ENCODE results near the gene PLXNA2. TPM values are rescaled to one million over a fixed set of nuclear protein-coding genes. Genes with fewer than 3 reads are reported as not detected.
A peak's percentile ranks its signal among the peaks of the same experiment; 100 is the strongest.

PLXNA2 gene
- total and polyA plus RNA-seq, 2 donors (not counting 3 experiments of a cell fraction or from before 2014, with no cell fraction given), result 42.6 to 229 TPM

DNA sequence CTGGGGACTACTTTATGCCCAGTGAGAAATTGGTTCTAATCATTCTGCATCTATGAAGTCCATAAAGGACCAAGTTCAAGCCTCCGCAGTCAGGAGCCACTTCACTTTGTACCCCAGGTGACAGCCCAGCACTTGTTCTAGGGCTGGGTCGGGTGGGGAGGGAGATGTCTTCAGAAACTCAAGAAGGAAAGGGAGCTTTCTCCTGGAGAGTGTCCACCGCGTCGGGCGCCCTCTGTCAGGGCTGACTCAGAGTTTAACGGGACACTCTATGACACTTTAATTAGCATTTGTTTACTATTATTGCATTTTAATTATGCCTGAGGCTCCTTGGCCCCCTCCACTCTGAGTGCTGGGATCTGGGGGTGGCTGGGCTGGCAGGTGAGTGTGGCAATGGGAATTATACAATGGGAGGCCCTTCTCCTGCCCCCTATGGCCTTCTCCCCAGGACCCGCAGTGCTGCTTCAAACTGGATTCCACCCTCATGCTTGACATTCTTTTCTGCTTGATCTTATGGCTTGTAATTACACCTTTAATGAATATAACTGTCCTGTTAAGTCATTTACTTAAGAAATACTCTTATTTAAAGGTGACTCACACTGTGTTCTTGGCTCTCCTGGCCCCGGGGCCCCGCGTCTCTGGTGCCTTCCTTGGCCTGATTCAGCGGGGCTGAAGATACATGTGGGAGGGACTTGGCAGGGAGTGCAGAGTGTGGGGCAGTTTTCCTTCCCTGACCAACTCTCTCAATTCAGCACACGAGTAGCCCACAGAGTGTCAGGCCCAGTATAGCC is 136.6 kb downstream of the PLXNA2 start:
- no peak overlapping the region for H3K4me3 ChIP-seq (replicated peaks in 1 of 3; ENCODE audit: insufficient read depth in 1 of 3, low read depth in 1 of 3, low read length in 3 of 3)
- H3K4me2 ChIP-seq (ENCODE audit: insufficient read depth, low read length), result no peak overlapping the region
- intact Hi-C loops (cut with micrococcal nuclease), result no loop called here

GRCh38 chr1:208106218-208106617 is 138.0 kb downstream of the PLXNA2 start:
- Histone ChIP-seq H3K9ac (replicated peaks; ENCODE audit: extremely low read depth, insufficient read depth, low read length) (no peak overlapping the region), H3K9me3 (replicated peaks; ENCODE audit: control insufficient read depth, insufficient read depth, low read length) (no peaks in the 10 kb centered on the region), H3K36me3 (ENCODE audit: control insufficient read depth in 2 of 2, extremely low read depth in 1 of 2, insufficient read depth in 2 of 2, low read length in 2 of 2) (peaks cover 15 to 17% of the 10 kb centered on the region in 2 experiments), H3K4me1 (ENCODE audit: control insufficient read depth, extremely low read depth, insufficient read depth, low read length) (peaks cover 10% of the 10 kb centered on the region), H3K9me1 (replicated peaks; ENCODE audit: control insufficient read depth, extremely low read depth, insufficient read depth, low read length) (no peaks in the 10 kb centered on the region), H3K4me2 (ENCODE audit: insufficient read depth, low read length) (no peak overlapping the region), H3K4me3 (replicated peaks in 1 of 3; ENCODE audit: insufficient read depth in 1 of 3, low read depth in 1 of 3, low read length in 3 of 3) (no peak overlapping the region), H4K20me1 (replicated peaks; ENCODE audit: control insufficient read depth, extremely low read depth, insufficient read depth, low read length) (no peaks in the 10 kb centered on the region), H3K27me3 (ENCODE audit: control insufficient read depth in 2 of 2, insufficient read depth in 2 of 2, low read length in 2 of 2) (no peaks in the 10 kb centered on the region), H3K27ac (ENCODE audit: insufficient read depth, low read depth, low read length) (no peak overlapping the region), H2AFZ (ENCODE audit: low read depth, low read length) (no peak overlapping the region), H3K79me2 (ENCODE audit: control insufficient read depth, insufficient read depth, low read length) (peaks cover 83% of the 10 kb centered on the region)
- FAIRE-seq (no peak), DNase-seq (ENCODE audit: low read depth, low spot score) (no peak)
- ChIA-PET POLR2A (no interaction called here), CTCF (no interaction called here)
- TF ChIP-seq MYC (IDR thresholded peaks at IDR 0.05; ENCODE audit: low read depth, low read length) (no peak), POLR2A (IDR thresholded peaks at IDR 0.05; ENCODE audit: low read depth, low read length) (no peak), POLR2AphosphoS5 (IDR thresholded peaks at IDR 0.05; ENCODE audit: insufficient read depth, low read depth, low read length) (no peak), CTCF (IDR thresholded peaks at IDR 0.05; ENCODE audit: extremely low read depth in 1 of 2, insufficient read depth in 1 of 2, low read depth in 1 of 2, low read length in 2 of 2) (no peak), EZH2 (IDR thresholded peaks at IDR 0.05; ENCODE audit: borderline replicate concordance, low read depth, low read length, severe bottlenecking) (no peak), FOS (IDR thresholded peaks at IDR 0.05; ENCODE audit: borderline replicate concordance, insufficient read depth, low read length) (no peak), GATA2 (IDR thresholded peaks at IDR 0.05; ENCODE audit: insufficient read depth, insufficient read length, low read depth, low read length) (no peak), JUN (IDR thresholded peaks at IDR 0.05; ENCODE audit: borderline replicate concordance, insufficient read depth, insufficient read length, low read depth) (no peak)
- TF ChIP-seq, protein P1, sequence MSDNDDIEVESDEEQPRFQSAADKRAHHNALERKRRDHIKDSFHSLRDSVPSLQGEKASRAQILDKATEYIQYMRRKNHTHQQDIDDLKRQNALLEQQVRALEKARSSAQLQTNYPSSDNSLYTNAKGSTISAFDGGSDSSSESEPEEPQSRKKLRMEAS (IDR thresholded peaks at IDR 0.05; ENCODE audit: insufficient read depth, insufficient read length), result no peak
- BruUV-seq (replicated peaks), result no TSS peak
- intact Hi-C loops (cut with micrococcal nuclease) (no loop called here), dilution Hi-C loops (cut with MboI; ENCODE audit: extremely low pct_ligation_motif_present, low sequenced_read_pairs) (no loop called here)

More for the DNA sequence above, 136.6 kb downstream of the PLXNA2 start:
- no peak overlapping the region for H3K9ac ChIP-seq (replicated peaks; ENCODE audit: extremely low read depth, insufficient read depth, low read length)
- no peak overlapping the region for H2AFZ ChIP-seq (ENCODE audit: low read depth, low read length)
- H3K27ac ChIP-seq (ENCODE audit: insufficient read depth, low read depth, low read length), result peak overlapping the region; percentile 16
- H4K20me1 ChIP-seq (replicated peaks; ENCODE audit: control insufficient read depth, extremely low read depth, insufficient read depth, low read length), result no peaks in the 10 kb centered on the region
- POLR2A ChIA-PET, result no interaction called here
- no peaks in the 10 kb centered on the region for H3K9me3 ChIP-seq (replicated peaks; ENCODE audit: control insufficient read depth, insufficient read depth, low read length)
- TF ChIP-seq FOS (IDR thresholded peaks at IDR 0.05; ENCODE audit: borderline replicate concordance, insufficient read depth, low read length) (peak; percentile 63), POLR2A (IDR thresholded peaks at IDR 0.05; ENCODE audit: low read depth, low read length) (no peak)
- DNase-seq (ENCODE audit: low read depth, low spot score) (peak; percentile 49), FAIRE-seq (peak; percentile 80)
- dilution Hi-C loops (cut with MboI; ENCODE audit: extremely low pct_ligation_motif_present, low sequenced_read_pairs), result no loop called here
- no peaks in the 10 kb centered on the region for H3K27me3 ChIP-seq (ENCODE audit: control insufficient read depth in 2 of 2, insufficient read depth in 2 of 2, low read length in 2 of 2)
- peaks cover 92% of the 10 kb centered on the region for H3K79me2 ChIP-seq (ENCODE audit: control insufficient read depth, insufficient read depth, low read length)
- no peaks in the 10 kb centered on the region for H3K9me1 ChIP-seq (replicated peaks; ENCODE audit: control insufficient read depth, extremely low read depth, insufficient read depth, low read length)
- peaks cover 12 to 15% of the 10 kb centered on the region in 2 experiments for H3K36me3 ChIP-seq (ENCODE audit: control insufficient read depth in 2 of 2, extremely low read depth in 1 of 2, insufficient read depth in 2 of 2, low read length in 2 of 2)
- CTCF ChIA-PET, result no interaction called here
- H3K4me1 ChIP-seq (ENCODE audit: control insufficient read depth, extremely low read depth, insufficient read depth, low read length), result peaks cover 10% of the 10 kb centered on the region
- BruUV-seq (replicated peaks), result no TSS peak
